Kidney epithelial cell (primary cell): ENCODE results near the gene ZNF124. TPM values are rescaled to one million over a fixed set of nuclear protein-coding genes. Genes with fewer than 3 reads are reported as not detected.
A peak's percentile ranks its signal among the peaks of the same experiment; 100 is the strongest.

Experiments used
- DNase-seq: peaks from one replicate; pipeline ENCODE4 v3.0.0-alpha.2; 2010; ENCODE audit warnings: low read depth
- H3K27me3 ChIP-seq: 2 replicates; pipeline ENCODE4 v1.6.0; 2011; ENCODE audit warnings: low read length; ENCODE audit not compliant: control insufficient read depth, insufficient read depth
- H3K36me3 ChIP-seq: 2 replicates; pipeline ENCODE4 v1.5.1; 2011; ENCODE audit warnings: low read length; ENCODE audit not compliant: control insufficient read depth, insufficient read depth
- H3K4me3 ChIP-seq: 2 replicates; pipeline ENCODE4 v1.5.1; 2011; ENCODE audit warnings: low read depth, mild to moderate bottlenecking, control low read depth, low read length
- CTCF ChIP-seq: IDR thresholded peaks from 2 replicates; pipeline ENCODE4 v1.5.1; 2011; ENCODE audit warnings: mild to moderate bottlenecking, moderate library complexity, low read length, control low read depth, inconsistent platforms; ENCODE audit not compliant: insufficient read depth, poor library complexity, severe bottlenecking
- total RNA-seq: library from RNA; depleted of rRNA; stranded (reverse); fragments of >200 nt; gene quantifications from 2 replicates; pipeline ENCODE4 v1.2.3, GENCODE V29; 2015

Gene ZNF124
- total RNA-seq, 1 donor from 2014 or later: 16.8 TPM

DNA sequence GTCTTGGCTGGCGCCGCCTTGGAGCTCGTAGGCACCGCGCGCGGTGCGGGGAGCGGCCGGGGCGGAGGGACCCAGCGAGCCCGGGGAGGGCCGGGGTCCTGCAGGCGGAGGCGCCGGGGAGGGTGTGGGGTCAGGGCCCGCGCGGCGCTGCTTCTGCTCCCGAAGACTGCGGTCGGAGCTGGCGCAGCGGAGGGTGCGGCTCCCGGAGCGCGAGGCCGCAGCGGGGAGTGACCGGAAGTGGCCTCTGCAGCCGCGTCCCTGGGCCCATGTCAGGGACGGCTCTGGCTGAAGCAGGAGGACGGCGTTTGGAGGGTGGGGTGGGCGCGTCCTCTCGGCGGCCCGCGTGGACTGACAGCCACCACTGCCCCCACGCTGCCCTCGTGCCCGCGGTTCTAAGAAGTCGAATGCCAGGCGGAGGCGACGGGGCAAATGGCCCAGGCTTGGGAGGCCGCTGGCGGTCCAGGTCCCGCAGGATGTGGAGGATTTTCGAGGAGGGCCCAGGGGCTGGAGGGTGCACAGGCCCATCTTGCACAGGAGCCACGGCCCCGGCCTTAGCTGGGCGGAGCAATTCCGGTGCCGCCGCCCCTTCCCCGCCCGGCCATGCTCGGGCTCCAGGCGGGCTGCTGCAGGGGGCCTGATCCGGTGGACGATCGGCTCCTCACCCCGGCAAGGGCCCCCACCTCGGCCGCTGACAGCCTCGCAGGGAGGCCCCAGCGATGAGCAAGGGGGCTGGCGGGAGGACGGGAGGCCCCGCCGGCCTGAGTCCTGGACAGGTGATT lies 59.9 kb downstream of the ZNF124 start:
- no peaks in the 10 kb centered on the region for H3K27me3 ChIP-seq
- H3K4me3 ChIP-seq: peak overlapping the region; percentile 39
- H3K36me3 ChIP-seq: no peaks in the 10 kb centered on the region
- no peak for TF ChIP-seq CTCF
- DNase-seq: no peak

DNA sequence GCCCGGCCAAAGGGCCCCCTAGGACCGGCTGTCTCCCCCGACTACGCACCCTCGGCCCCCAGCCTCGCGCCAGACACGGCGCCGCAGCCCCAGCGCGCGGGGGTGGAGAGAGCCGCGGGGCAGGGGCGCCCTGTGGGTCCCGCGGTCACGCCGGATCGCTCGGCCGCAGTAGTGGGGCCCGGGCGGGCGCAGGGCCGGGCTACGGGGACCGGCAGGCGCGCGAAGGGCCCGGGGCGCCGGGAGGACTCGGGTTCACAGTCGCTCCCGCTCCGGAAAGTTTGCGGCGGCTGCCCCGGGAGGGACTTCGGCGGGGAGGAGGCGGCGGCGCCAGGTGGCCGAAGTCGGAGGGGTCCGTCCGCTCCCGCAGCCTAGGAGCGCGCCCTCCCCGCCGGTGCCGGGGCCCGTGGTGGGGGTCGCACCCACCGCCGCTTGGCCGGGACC lies 60.5 kb downstream of the ZNF124 start:
- H3K27me3 ChIP-seq: no peaks in the 10 kb centered on the region
- H3K4me3 ChIP-seq: peak overlapping the region; percentile 39
- H3K36me3 ChIP-seq: no peaks in the 10 kb centered on the region
- TF ChIP-seq CTCF: no peak
- no peak for DNase-seq

- no peak for DNase-seq
- H3K36me3 ChIP-seq: no peaks in the 10 kb centered on the region
- no peak for TF ChIP-seq CTCF
- peak overlapping the region; percentile 39 for H3K4me3 ChIP-seq
- no peaks in the 10 kb centered on the region for H3K27me3 ChIP-seq
These were observed 61.1 kb downstream of the ZNF124 start for GRCh38 chr1:247110627-247111258.

DNA sequence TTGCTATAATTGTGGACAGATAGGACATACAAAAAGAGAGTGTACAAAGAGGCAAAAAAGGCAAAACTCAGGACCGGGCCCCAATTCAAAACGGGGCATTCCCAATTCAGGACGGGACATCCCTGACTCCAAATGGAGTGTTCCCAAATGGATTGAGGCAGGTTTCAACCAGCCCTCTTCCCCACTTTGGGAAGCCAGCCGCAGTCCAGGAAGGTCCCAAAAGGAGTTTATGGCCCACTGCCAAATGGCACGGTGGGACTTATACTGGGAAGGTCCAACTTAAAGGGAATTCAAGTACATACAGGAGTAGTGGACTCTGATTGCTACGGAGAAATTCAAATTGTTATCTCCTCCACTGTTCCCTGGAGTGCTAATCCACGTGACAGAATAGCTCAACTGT lies 64.1 kb downstream of the ZNF124 start:
- H3K36me3 ChIP-seq: no peaks in the 10 kb centered on the region
- TF ChIP-seq CTCF: no peak
- no peak for DNase-seq

DNA sequence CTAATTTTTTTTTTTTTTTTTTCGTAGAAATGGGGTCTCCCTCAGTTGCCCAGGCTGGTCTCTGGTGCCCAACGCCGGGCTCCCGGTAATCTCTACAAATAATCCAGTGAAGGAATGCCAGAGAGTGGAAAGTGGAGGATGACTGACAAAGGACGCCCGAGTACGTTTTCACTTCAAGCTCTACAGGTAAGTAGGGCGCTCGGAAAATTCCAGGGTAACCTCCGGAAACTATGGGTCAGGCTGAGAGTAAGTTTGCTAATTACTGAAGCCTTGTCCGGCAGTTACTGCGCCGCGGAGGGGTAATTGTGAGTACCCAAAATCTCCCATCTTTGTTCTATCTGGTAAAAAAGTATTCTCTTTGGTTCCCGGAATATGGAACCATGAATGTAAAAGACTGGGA lies 65.9 kb downstream of the ZNF124 start:
- no peaks in the 10 kb centered on the region for H3K27me3 ChIP-seq
- TF ChIP-seq CTCF: no peak
- peaks cover under 1% of the 10 kb centered on the region for H3K36me3 ChIP-seq
- DNase-seq: no peak
- H3K4me3 ChIP-seq: no peak overlapping the region

More for the DNA sequence above, 64.1 kb downstream of the ZNF124 start:
- H3K27me3 ChIP-seq: no peaks in the 10 kb centered on the region
- no peak overlapping the region for H3K4me3 ChIP-seq

Other genes with a start within 250 kb of the ZNF124 start
- gene AHCTF1, start 240.1 kb downstream of the ZNF124 start, total RNA-seq: 20.7 and 23.1 TPM in 2 replicates
- 2.2 and 2.9 TPM in 2 replicates for gene ZNF695, start 164.0 kb downstream of the ZNF124 start, total RNA-seq
- gene ZNF670, start 93.2 kb downstream of the ZNF124 start, total RNA-seq: 5.6 and 5.8 TPM in 2 replicates
- gene ZNF669, start 67.7 kb downstream of the ZNF124 start, total RNA-seq: 21.0 and 31.2 TPM in 2 replicates
- not detected in 2 replicates for gene VN1R5, start 84.1 kb upstream of the ZNF124 start, total RNA-seq
- 65.7 and 91.8 TPM in 2 replicates for gene ZNF496, start 159.8 kb upstream of the ZNF124 start, total RNA-seq
- gene NLRP3, start 244.2 kb upstream of the ZNF124 start, total RNA-seq: 1.5 and 2.4 TPM in 2 replicates